H9 (cell line): ENCODE measurements around the gene SLC8B1. TPM values are rescaled to one million over a fixed set of nuclear protein-coding genes. Genes with fewer than 3 reads are reported as not detected.
A peak's percentile ranks its signal among the peaks of the same experiment; 100 is the strongest.

Source experiments
- DNase-seq: peaks from one replicate; pipeline ENCODE4 v3.0.0-alpha.2; 2017
- H2AFZ ChIP-seq: one replicate; pipeline ENCODE4 v1.6.1; 2013; ENCODE audit warnings: mild to moderate bottlenecking, low read length, control low read depth, moderate library complexity
- H2AK5ac ChIP-seq: 2 replicates; pipeline ENCODE4 v1.6.1; 2013; ENCODE audit warnings: low read length, control low read depth, mixed read lengths; ENCODE audit not compliant: insufficient read length
- H2BK120ac ChIP-seq: one replicate; pipeline ENCODE4 v1.6.1; 2013; ENCODE audit warnings: low read depth, mild to moderate bottlenecking, low read length, control low read depth, inconsistent platforms; ENCODE audit not compliant: poor library complexity, severe bottlenecking
- H2BK12ac ChIP-seq: 2 replicates; pipeline ENCODE4 v1.6.1; 2013; ENCODE audit warnings: low read length, control low read depth, mixed read lengths, low read depth; ENCODE audit not compliant: insufficient read length
- H2BK15ac ChIP-seq: 2 replicates; pipeline ENCODE4 v1.6.1; 2013; ENCODE audit warnings: low read depth, low read length, control low read depth
- H2BK20ac ChIP-seq: one replicate; pipeline ENCODE4 v1.6.1; 2013; ENCODE audit warnings: low read depth, mild to moderate bottlenecking, low read length, control low read depth, inconsistent platforms; ENCODE audit not compliant: poor library complexity, severe bottlenecking
- H2BK5ac ChIP-seq: 2 replicates; pipeline ENCODE4 v1.6.1; 2013; ENCODE audit warnings: low read length, control low read depth, mixed read lengths; ENCODE audit not compliant: insufficient read length
- H3K14ac ChIP-seq: 2 replicates; pipeline ENCODE4 v1.6.1; 2013; ENCODE audit warnings: low read length, control low read depth; ENCODE audit not compliant: insufficient read depth
- H3K18ac ChIP-seq: 2 replicates; pipeline ENCODE4 v1.6.1; 2013; ENCODE audit warnings: low read depth, mild to moderate bottlenecking, mixed read lengths, low read length, control low read depth; ENCODE audit not compliant: insufficient read length
- H3K23ac ChIP-seq: 2 replicates; pipeline ENCODE4 v1.6.1; 2013; ENCODE audit warnings: low read length, control low read depth, mixed read lengths, low read depth; ENCODE audit not compliant: insufficient read length
- H3K23me2 ChIP-seq: 2 replicates; pipeline ENCODE4 v1.6.1; 2013; ENCODE audit warnings: low read depth, mild to moderate bottlenecking, mixed read lengths, low read length, control low read depth; ENCODE audit not compliant: insufficient read length, poor library complexity, severe bottlenecking
- H3K27ac ChIP-seq: 2 replicates; pipeline ENCODE4 v1.5.1; 2013; ENCODE audit warnings: low read length, control low read depth, mixed read lengths, low read depth; ENCODE audit not compliant: insufficient read length
- H3K27me3 ChIP-seq: 2 replicates; pipeline ENCODE4 v1.6.1; 2013; ENCODE audit warnings: low read length, control low read depth, inconsistent platforms; ENCODE audit not compliant: insufficient read depth
- H3K4ac ChIP-seq: 2 replicates; pipeline ENCODE4 v1.6.1; 2013; ENCODE audit warnings: low read depth, mild to moderate bottlenecking, control low read depth, inconsistent platforms, low read length, moderate library complexity
- H3K4me1 ChIP-seq: 2 replicates; pipeline ENCODE4 v1.6.1; 2013; ENCODE audit warnings: low read length, control low read depth, inconsistent platforms; ENCODE audit not compliant: insufficient read depth
- H3K4me2 ChIP-seq: 2 replicates; pipeline ENCODE4 v1.6.1; 2013; ENCODE audit warnings: low read length, control low read depth, mixed read lengths; ENCODE audit not compliant: insufficient read length, insufficient read depth
- H3K56ac ChIP-seq: 2 replicates; pipeline ENCODE4 v1.6.1; 2013; ENCODE audit warnings: low read depth, mild to moderate bottlenecking, mixed read lengths, low read length, control low read depth; ENCODE audit not compliant: insufficient read length
- H3K79me1 ChIP-seq: 2 replicates; pipeline ENCODE4 v1.6.1; 2013; ENCODE audit warnings: low read depth, mild to moderate bottlenecking, moderate library complexity, low read length, control low read depth, inconsistent platforms; ENCODE audit not compliant: insufficient read depth, poor library complexity, severe bottlenecking
- H3K79me2 ChIP-seq: 2 replicates; pipeline ENCODE4 v1.6.1; 2013; ENCODE audit warnings: low read length, control low read depth, inconsistent platforms; ENCODE audit not compliant: insufficient read depth
- H3K9ac ChIP-seq: 2 replicates; pipeline ENCODE4 v1.6.1; 2013; ENCODE audit warnings: low read length, control low read depth, mixed read lengths; ENCODE audit not compliant: insufficient read length; ENCODE audit errors: extremely low read depth
- H3K9me3 ChIP-seq: one replicate; pipeline ENCODE4 v1.6.1; 2013; ENCODE audit warnings: low read depth, low read length, inconsistent platforms; ENCODE audit not compliant: control insufficient read depth
- H3T11ph ChIP-seq: one replicate; pipeline ENCODE4 v1.6.1; 2013; ENCODE audit warnings: mild to moderate bottlenecking, low read length, control low read depth, inconsistent platforms
- H4K20me1 ChIP-seq: one replicate; pipeline ENCODE4 v1.6.1; 2013; ENCODE audit not compliant: control insufficient read depth, insufficient read length, insufficient read depth
- H4K5ac ChIP-seq: 2 replicates; pipeline ENCODE4 v1.6.1; 2013; ENCODE audit warnings: low read depth, mild to moderate bottlenecking, mixed read lengths, low read length, control low read depth; ENCODE audit not compliant: insufficient read length
- H4K8ac ChIP-seq: replicated peaks from 2 replicates; pipeline ENCODE4 v1.6.1; 2013; ENCODE audit warnings: low read length, control low read depth, mixed read lengths, low read depth; ENCODE audit not compliant: insufficient read length
- H4K91ac ChIP-seq: 2 replicates; pipeline ENCODE4 v1.6.1; 2013; ENCODE audit warnings: low read depth, mild to moderate bottlenecking, moderate library complexity, mixed read lengths, low read length, control low read depth; ENCODE audit not compliant: insufficient read length
- H3K27ac Mint-ChIP-seq, 3 experiments: 2 replicates in 2 of 3; 3 replicates in 1 of 3; pipeline ENCODE4 v1.8.0; 2020 to 2021; ENCODE audit warnings: mixed read lengths in 3 of 3, mild to moderate bottlenecking in 1 of 3, moderate library complexity in 1 of 3
- H3K27me3 Mint-ChIP-seq: 2 replicates; pipeline ENCODE4 v1.8.0; 2021; ENCODE audit warnings: low read depth, mild to moderate bottlenecking, moderate library complexity, mixed read lengths
- H3K36me3 Mint-ChIP-seq, 3 experiments: 2 replicates in 2 of 3; 3 replicates in 1 of 3; pipeline ENCODE4 v1.8.0; 2020 to 2021; ENCODE audit warnings: low read depth in 3 of 3, mixed read lengths in 3 of 3; ENCODE audit not compliant: insufficient read depth in 1 of 3
- H3K4me1 Mint-ChIP-seq, 2 experiments: 2 replicates each; pipeline ENCODE4 v1.8.0; 2020; ENCODE audit warnings: mixed read lengths in 2 of 2
- H3K4me3 Mint-ChIP-seq, 2 experiments: 2 replicates in 1 of 2; 3 replicates in 1 of 2; pipeline ENCODE4 v1.8.0; 2020 to 2021; ENCODE audit warnings: mild to moderate bottlenecking in 2 of 2, mixed read lengths in 2 of 2, moderate library complexity in 1 of 2
- H3K9me3 Mint-ChIP-seq, 2 experiments: 2 replicates in 1 of 2; 3 replicates in 1 of 2; pipeline ENCODE4 v1.8.0; 2020; ENCODE audit warnings: mild to moderate bottlenecking in 2 of 2, mixed read lengths in 2 of 2, moderate library complexity in 1 of 2
- WGBS: extraction: QIAGEN DNeasy Blood & Tissue Kit; methylation state at CpG from one replicate; pipeline ENCODE4 v1.1.7; 2013; ENCODE audit warnings: missing lambda C conversion rate, low lambda C conversion rate, mixed read lengths; ENCODE audit not compliant: insufficient read length; ENCODE audit errors: extremely low coverage; 5-methylcytosine and 5-hydroxymethylcytosine counted together
- total RNA-seq: library from RNA; stranded (reverse); gene quantifications from 2 replicates; pipeline ENCODE4 v1.2.1, GENCODE V29; 2021
- TF ChIP-seq, protein P1 (sequence below): fragments of 200-600 bp; sonication (generic); conservative IDR thresholded peaks from 3 replicates; pipeline ENCODE4 v1.8.0; 2021; ENCODE audit warnings: antibody characterized with exemption, mild to moderate bottlenecking

The SLC8B1 gene
- total RNA-seq, 1 experiment from 2014 or later: 10.4 TPM

DNA sequence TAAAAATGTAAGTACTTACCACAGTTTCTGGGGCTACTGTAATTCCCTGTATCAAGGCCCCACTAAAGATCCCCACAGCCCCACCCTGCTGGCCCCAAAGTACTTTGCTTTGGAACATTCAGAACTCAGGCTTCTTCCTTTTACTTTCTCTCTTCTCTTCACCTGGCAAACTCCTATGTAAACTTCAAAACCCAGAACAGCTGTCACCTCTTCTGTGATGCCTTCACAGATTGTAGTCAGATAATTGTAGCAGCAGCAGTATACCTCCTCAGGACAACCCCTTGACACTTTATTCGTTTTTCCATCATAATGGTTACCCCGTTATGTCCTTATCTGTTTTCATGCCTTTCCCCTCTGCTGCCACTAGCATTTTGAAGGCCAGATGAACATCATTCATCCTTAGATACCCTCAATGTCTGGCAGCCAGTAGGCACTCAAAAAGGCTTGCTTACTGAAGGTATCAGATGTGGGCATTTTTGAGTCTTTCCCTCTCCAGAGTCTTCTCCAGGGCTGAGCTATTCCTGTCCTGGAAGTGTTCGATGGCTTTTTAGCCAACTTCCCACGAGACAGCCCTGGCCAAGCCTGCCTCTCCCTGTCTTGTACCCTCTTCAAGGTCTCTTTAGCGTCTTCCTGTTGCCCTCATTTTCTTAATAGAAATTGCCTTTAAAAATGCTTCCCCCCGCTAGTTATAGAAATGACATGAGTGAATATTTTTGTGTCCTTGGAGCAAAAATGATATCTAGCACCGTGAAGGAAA is 30.9 kb upstream of the SLC8B1 start:
- H3K27ac Mint-ChIP-seq: peak overlapping the region in 1 of 3 experiments; percentile 39; a peak in 1 of 7 replicates
- no peak overlapping the region for H3K23ac ChIP-seq

More for the DNA sequence above, 30.9 kb upstream of the SLC8B1 start:
- TF ChIP-seq, protein P1, sequence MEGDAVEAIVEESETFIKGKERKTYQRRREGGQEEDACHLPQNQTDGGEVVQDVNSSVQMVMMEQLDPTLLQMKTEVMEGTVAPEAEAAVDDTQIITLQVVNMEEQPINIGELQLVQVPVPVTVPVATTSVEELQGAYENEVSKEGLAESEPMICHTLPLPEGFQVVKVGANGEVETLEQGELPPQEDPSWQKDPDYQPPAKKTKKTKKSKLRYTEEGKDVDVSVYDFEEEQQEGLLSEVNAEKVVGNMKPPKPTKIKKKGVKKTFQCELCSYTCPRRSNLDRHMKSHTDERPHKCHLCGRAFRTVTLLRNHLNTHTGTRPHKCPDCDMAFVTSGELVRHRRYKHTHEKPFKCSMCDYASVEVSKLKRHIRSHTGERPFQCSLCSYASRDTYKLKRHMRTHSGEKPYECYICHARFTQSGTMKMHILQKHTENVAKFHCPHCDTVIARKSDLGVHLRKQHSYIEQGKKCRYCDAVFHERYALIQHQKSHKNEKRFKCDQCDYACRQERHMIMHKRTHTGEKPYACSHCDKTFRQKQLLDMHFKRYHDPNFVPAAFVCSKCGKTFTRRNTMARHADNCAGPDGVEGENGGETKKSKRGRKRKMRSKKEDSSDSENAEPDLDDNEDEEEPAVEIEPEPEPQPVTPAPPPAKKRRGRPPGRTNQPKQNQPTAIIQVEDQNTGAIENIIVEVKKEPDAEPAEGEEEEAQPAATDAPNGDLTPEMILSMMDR: no peak
- no peaks in the 10 kb centered on the region for H3K79me2 ChIP-seq
- Mint-ChIP-seq H3K4me1 (0 out of 4 replicates have a peak, but pooled peaks cover 0 to 2% of the 10 kb centered on the region in 2 experiments), H3K36me3 (peaks cover 4 to 19% (median 11%) of the 10 kb centered on the region in 3 experiments; a peak in 6 of 7 replicates), H3K4me3 (no peak overlapping the region), H3K9me3 (no peaks in the 10 kb centered on the region), H3K27me3 (no peaks in the 10 kb centered on the region)
- H3K79me1 ChIP-seq: peaks cover 2% of the 10 kb centered on the region
- H2BK15ac ChIP-seq: no peak overlapping the region
- DNase-seq: no peak
- H3K9ac ChIP-seq: no peak overlapping the region
- no peak overlapping the region for H2AK5ac ChIP-seq
- no peak overlapping the region for H2BK120ac ChIP-seq
- no peak overlapping the region for H2BK12ac ChIP-seq
- H4K91ac ChIP-seq: no peak overlapping the region
- no peak overlapping the region for H2BK5ac ChIP-seq
- no peak overlapping the region for H4K5ac ChIP-seq
- H3K23me2 ChIP-seq: no peaks in the 10 kb centered on the region
- H3K4me2 ChIP-seq: no peak overlapping the region
- no peak overlapping the region for H3K14ac ChIP-seq
- WGBS: no CpG with 5 or more reads among the region's 7 CpGs
- H3K18ac ChIP-seq: no peak overlapping the region
- H4K8ac ChIP-seq: no peak overlapping the region
- H3T11ph ChIP-seq: no peak overlapping the region
- no peaks in the 10 kb centered on the region for H3K27me3 ChIP-seq
- no peak overlapping the region for H2AFZ ChIP-seq
- H3K4me1 ChIP-seq: no peaks in the 10 kb centered on the region
- no peaks in the 10 kb centered on the region for H4K20me1 ChIP-seq
- H3K56ac ChIP-seq: no peak overlapping the region
- no peak overlapping the region for H2BK20ac ChIP-seq
- H3K9me3 ChIP-seq: no peaks in the 10 kb centered on the region
- H3K4ac ChIP-seq: no peak overlapping the region
- H3K27ac ChIP-seq: no peak overlapping the region
